ACC112 (cell line): ENCODE data around the gene PNLIPRP2.

ENCODE experiments used
- H2AFZ ChIP-seq: fragments of 200-600 bp; sonication (generic); one replicate; pipeline ENCODE4 v1.6.0; 2017; ENCODE audit warnings: antibody characterized with exemption, low read length; ENCODE audit not compliant: unreplicated experiment
- H3K27ac ChIP-seq: fragments of 200-600 bp; sonication (generic); 2 replicates; pipeline ENCODE4 v1.5.1; 2014; ENCODE audit warnings: low read depth, mild to moderate bottlenecking, antibody characterized with exemption, low read length, moderate library complexity
- H3K27me3 ChIP-seq: fragments of 200-600 bp; sonication (generic); 2 replicates; pipeline ENCODE4 v1.6.1; 2014; ENCODE audit warnings: mild to moderate bottlenecking, antibody characterized with exemption, low read length, moderate library complexity, mixed read lengths; ENCODE audit not compliant: insufficient read depth
- H3K36me3 ChIP-seq: fragments of 200-600 bp; sonication (generic); 2 replicates; pipeline ENCODE4 v1.6.1; 2016; ENCODE audit warnings: mild to moderate bottlenecking, antibody characterized with exemption, low read length, moderate library complexity, mixed read lengths; ENCODE audit not compliant: insufficient read depth
- H3K4me1 ChIP-seq: fragments of 200-600 bp; sonication (generic); one replicate; pipeline ENCODE4 v1.6.1; 2016; ENCODE audit warnings: low read length, mixed read lengths; ENCODE audit not compliant: insufficient read depth, unreplicated experiment, control insufficient read depth
- H3K4me3 ChIP-seq: fragments of 200-600 bp; sonication (generic); 2 replicates; pipeline ENCODE4 v1.5.1; 2014; ENCODE audit warnings: mild to moderate bottlenecking, low read depth, low read length
- H3K79me2 ChIP-seq: fragments of 200-600 bp; sonication (generic); one replicate; pipeline ENCODE4 v1.6.0; 2016; ENCODE audit warnings: low read length; ENCODE audit not compliant: control insufficient read depth, unreplicated experiment, insufficient read depth

The PNLIPRP2 gene

DNA sequence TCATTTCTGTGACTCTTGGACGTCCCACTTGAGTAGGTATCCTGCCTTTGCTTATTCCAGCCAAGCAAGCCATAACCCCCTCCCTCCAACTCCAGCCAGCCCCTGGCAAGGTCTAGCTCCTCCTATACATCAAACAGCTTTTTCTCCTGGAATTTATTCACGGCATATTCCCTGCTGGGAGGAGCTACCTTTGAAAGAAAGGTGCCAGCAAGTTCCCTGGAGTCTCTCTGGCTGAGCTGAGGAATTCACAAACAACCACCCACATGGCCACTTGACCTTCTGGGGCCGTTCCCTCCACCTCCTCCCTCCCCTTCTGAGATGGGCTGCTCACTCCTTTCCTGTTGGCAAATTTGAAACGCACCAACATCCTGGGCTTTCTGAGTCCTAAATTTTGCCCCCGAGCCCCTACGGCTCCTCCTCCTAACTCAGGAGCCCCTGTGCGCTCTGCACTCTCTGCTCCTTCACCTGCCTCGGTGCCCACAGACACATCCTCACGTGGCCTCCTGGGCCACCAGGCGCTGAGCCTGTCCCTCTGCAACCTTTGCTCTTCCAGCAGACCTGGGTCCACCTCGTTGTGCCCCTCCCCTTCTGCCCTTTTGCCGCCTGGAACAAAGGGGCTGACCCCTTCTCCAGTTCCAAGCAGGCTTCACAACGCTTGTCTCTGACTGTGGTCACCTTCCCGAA is 73.6 kb downstream of the PNLIPRP2 start:
- Histone ChIP-seq H3K36me3 (no peaks in the 10 kb centered on the region), H3K4me1 (no peaks in the 10 kb centered on the region), H3K27me3 (no peaks in the 10 kb centered on the region), H3K79me2 (no peaks in the 10 kb centered on the region), H3K27ac (no peak overlapping the region), H3K4me3 (no peak overlapping the region), H2AFZ (no peak overlapping the region)
